SK-N-SH (cell line): Measurements from ENCODE around the gene C9orf78.
A peak's percentile ranks its signal among the peaks of the same experiment; 100 is the strongest.

Experiments used
- CHD2 ChIP-seq: fragments of 150-350 bp; IDR thresholded peaks from 2 replicates; pipeline ENCODE4 v1.6.1; 2018; ENCODE audit warnings: low read length; ENCODE audit not compliant: partially characterized antibody
- EZH2phosphoT487 ChIP-seq: fragments of 200-600 bp; sonication (generic); IDR thresholded peaks from 2 replicates; pipeline ENCODE4 v1.6.1; 2017; ENCODE audit warnings: low read depth, mixed run types, mild to moderate bottlenecking, antibody characterized with exemption, moderate library complexity, borderline replicate concordance
- FOXJ3 ChIP-seq: sonication (generic); formaldehyde crosslinking; IDR thresholded peaks from 2 replicates; pipeline ENCODE4 v1.5.1; 2020; ENCODE audit warnings: mild to moderate bottlenecking, missing genetic modification reagents
- NFIC ChIP-seq: IDR thresholded peaks from 2 replicates; pipeline ENCODE4 v1.4.0; 2012; ENCODE audit warnings: borderline replicate concordance
- POLR2AphosphoS5 ChIP-seq: IDR thresholded peaks from 2 replicates; pipeline ENCODE4 v1.6.1; 2012; ENCODE audit warnings: low read depth, low read length
- RAD21 ChIP-seq: IDR thresholded peaks from 2 replicates; pipeline ENCODE4 v1.6.1; 2012; ENCODE audit warnings: mild to moderate bottlenecking, low read length
- SIN3A ChIP-seq: IDR thresholded peaks from 2 replicates; pipeline ENCODE4 v1.6.1; 2012; ENCODE audit warnings: low read depth, mild to moderate bottlenecking, low read length, moderate library complexity, borderline replicate concordance
- SMC3 ChIP-seq: IDR thresholded peaks from 2 replicates; pipeline ENCODE4 v1.6.1; 2012; ENCODE audit warnings: low read depth, low read length, improper control_type of control experiment
- TAF1 ChIP-seq: IDR thresholded peaks from 2 replicates; pipeline ENCODE4 v1.6.1; 2012; ENCODE audit warnings: low read depth, mild to moderate bottlenecking, low read length, moderate library complexity, borderline replicate concordance
- YY1 ChIP-seq: IDR thresholded peaks from 2 replicates; pipeline ENCODE4 v1.4.0; 2012; ENCODE audit warnings: low read depth, mild to moderate bottlenecking
- TF ChIP-seq, protein P1 (sequence below): fragments of 200-600 bp; sonication (generic); IDR thresholded peaks from 2 replicates; pipeline ENCODE4 v1.6.1; 2017; ENCODE audit warnings: antibody characterized with exemption, mild to moderate bottlenecking, moderate library complexity
- TF ChIP-seq, protein P2 (sequence below): IDR thresholded peaks from 2 replicates; pipeline ENCODE4 v1.4.0; 2012; ENCODE audit warnings: low read depth, borderline replicate concordance
- TF ChIP-seq, protein P3 (sequence below): IDR thresholded peaks from 2 replicates; pipeline ENCODE4 v1.4.0; 2012; ENCODE audit warnings: low read depth, borderline replicate concordance
- TF ChIP-seq, protein P4 (sequence below): IDR thresholded peaks from 2 replicates; pipeline ENCODE4 v1.4.0; 2012; ENCODE audit warnings: low read depth

DNA sequence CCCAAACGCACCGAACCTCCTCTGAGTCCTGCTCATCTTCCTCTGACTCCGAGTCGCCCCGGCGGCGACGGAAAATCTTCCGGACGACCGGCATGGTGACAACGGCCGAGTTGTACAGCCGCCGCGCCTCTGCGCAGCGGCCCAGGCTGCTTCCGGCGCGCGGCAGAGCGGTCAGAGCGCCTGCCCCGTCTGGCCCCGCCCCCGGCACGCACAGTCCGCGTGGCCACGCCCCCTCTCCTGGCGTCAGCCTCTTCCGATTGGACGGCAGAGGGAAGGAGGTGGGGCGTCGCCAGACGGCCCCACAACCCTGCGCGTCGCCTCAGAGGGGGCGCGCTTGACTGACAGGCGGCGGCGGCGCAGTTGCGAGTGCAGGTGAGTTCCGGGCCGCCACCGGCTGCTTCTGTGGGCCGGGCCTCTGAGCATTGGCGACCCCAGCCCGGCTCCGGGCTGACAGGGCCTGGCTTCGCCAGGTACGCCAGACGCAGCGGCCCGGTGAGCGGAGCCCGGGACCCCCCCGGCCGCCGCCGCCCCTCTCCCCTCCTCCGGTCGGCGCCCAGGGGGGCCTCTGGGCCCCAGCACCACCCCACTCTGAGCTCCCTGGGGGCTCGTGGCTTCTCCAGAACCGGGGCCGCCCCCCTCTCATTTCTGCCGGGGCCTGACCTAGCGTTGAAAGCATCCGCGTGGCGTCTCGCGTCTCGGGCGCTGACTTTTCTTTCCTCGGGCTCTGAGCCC is at the start of gene C9orf78, which contains the start of gene USP20:
- no peak for TF ChIP-seq RAD21
- TF ChIP-seq, protein P1, sequence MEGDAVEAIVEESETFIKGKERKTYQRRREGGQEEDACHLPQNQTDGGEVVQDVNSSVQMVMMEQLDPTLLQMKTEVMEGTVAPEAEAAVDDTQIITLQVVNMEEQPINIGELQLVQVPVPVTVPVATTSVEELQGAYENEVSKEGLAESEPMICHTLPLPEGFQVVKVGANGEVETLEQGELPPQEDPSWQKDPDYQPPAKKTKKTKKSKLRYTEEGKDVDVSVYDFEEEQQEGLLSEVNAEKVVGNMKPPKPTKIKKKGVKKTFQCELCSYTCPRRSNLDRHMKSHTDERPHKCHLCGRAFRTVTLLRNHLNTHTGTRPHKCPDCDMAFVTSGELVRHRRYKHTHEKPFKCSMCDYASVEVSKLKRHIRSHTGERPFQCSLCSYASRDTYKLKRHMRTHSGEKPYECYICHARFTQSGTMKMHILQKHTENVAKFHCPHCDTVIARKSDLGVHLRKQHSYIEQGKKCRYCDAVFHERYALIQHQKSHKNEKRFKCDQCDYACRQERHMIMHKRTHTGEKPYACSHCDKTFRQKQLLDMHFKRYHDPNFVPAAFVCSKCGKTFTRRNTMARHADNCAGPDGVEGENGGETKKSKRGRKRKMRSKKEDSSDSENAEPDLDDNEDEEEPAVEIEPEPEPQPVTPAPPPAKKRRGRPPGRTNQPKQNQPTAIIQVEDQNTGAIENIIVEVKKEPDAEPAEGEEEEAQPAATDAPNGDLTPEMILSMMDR: no peak
- TF ChIP-seq NFIC: no peak
- peak; percentile 56 for TF ChIP-seq CHD2
- no peak; the same call in 1 of the 2 replicates for TF ChIP-seq YY1
- no peak for TF ChIP-seq SMC3
- TF ChIP-seq, protein P2, sequence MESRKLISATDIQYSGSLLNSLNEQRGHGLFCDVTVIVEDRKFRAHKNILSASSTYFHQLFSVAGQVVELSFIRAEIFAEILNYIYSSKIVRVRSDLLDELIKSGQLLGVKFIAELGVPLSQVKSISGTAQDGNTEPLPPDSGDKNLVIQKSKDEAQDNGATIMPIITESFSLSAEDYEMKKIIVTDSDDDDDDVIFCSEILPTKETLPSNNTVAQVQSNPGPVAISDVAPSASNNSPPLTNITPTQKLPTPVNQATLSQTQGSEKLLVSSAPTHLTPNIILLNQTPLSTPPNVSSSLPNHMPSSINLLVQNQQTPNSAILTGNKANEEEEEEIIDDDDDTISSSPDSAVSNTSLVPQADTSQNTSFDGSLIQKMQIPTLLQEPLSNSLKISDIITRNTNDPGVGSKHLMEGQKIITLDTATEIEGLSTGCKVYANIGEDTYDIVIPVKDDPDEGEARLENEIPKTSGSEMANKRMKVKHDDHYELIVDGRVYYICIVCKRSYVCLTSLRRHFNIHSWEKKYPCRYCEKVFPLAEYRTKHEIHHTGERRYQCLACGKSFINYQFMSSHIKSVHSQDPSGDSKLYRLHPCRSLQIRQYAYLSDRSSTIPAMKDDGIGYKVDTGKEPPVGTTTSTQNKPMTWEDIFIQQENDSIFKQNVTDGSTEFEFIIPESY: no peak
- TF ChIP-seq, protein P3, sequence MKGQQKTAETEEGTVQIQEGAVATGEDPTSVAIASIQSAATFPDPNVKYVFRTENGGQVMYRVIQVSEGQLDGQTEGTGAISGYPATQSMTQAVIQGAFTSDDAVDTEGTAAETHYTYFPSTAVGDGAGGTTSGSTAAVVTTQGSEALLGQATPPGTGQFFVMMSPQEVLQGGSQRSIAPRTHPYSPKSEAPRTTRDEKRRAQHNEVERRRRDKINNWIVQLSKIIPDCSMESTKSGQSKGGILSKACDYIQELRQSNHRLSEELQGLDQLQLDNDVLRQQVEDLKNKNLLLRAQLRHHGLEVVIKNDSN: no peak
- TF ChIP-seq, protein P4, sequence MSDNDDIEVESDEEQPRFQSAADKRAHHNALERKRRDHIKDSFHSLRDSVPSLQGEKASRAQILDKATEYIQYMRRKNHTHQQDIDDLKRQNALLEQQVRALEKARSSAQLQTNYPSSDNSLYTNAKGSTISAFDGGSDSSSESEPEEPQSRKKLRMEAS: peak; percentile 31; the same call in 1 of the 2 replicates
- TF ChIP-seq FOXJ3 (CRISPR knock-in tag): no peak
- peak; percentile 78 for TF ChIP-seq TAF1
- TF ChIP-seq SIN3A: peak; percentile 92; the same call in 1 of the 2 replicates
- TF ChIP-seq EZH2phosphoT487: no peak
- peak; percentile 91 for TF ChIP-seq POLR2AphosphoS5
